ENCODE data around the gene FRS3.

DNA sequence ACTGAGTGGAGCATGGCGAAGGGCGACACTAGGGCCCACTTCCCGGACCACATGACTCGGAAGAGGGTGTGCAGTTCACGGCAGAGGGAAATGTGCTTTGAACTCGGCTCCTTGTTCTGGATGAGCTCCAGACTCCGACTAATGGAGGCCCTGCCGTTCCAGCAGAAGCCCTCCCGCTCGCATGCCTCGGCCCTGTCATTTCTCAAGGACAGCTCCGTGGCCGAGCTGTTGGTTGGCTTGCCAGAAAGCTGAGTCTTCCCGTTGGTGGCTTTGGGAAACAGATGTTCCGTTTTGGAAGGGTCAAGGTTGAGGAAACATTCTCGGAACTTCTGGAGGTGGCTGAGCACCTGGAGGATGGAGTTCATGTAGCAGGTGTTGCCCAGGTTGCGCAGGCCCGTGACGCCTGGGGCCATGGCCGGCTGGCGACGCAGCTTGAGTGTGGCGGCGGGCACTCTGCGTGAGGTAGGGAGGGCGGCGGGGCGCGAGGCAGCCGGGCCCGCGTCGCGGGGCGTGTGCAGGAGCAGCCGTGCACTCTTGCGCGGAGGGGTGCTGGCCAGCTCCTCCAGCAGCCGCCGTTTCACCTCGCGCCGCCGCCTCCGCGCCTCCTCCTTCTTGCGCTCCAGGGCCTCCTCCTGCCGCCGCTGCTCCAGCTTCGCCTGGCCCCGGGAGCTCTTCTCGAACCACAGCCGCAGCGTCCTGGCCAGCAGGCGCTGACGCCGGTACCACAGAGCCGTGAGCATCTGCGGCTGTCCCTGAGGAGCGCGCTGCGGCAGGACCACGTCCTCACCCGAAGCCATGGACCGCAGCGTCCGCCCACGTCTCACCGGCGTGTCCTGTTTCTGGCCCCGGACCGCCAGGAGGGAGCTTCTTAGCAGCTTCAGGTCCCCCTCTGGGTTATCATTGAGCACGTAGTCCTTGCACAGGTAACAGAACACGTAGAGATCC is 26.4 kb upstream of the FRS3 start:
- TF ChIP-seq TAF1 (IDR thresholded peaks at IDR 0.05; ENCODE audit: low read depth, low read length) (no peak), POLR2A (IDR thresholded peaks at IDR 0.05; ENCODE audit: low read depth, low read length) (no peak), POLR2AphosphoS5 (IDR thresholded peaks at IDR 0.05; ENCODE audit: low read depth, low read length) (no peak)

Data from GM12891 (cell line).